GM19351 (cell line): ENCODE results near the gene CASKIN2.
"Not testable (repeated sequence)": the region's sequence is repeated elsewhere in the genome, so short reads cannot be mapped to it uniquely, and the experiment has no call there.

Source experiments
- ATAC-seq: cut with Tn5 transposase; IDR thresholded peaks from one replicate; pipeline ENCODE4 v1.9.1; 2021; ENCODE audit warnings: mild to moderate bottlenecking, moderate library complexity; ENCODE audit not compliant: unreplicated experiment

The CASKIN2 gene

GRCh38 chr17:75473246-75473645, 42.1 kb downstream of the CASKIN2 start:
- ATAC-seq = no peak

GRCh38 chr17:75472119-75472518, 43.2 kb downstream of the CASKIN2 start:
- no peak for ATAC-seq

- no peak for ATAC-seq
These were observed 44.1 kb downstream of the CASKIN2 start for GRCh38 chr17:75471207-75471606.

GRCh38 chr17:75468779-75469373, 46.5 kb downstream of the CASKIN2 start:
- ATAC-seq = no peak

GRCh38 chr17:75468291-75468754, 47.0 kb downstream of the CASKIN2 start:
- ATAC-seq = no peak

GRCh38 chr17:75465039-75465438, 50.3 kb downstream of the CASKIN2 start:
- ATAC-seq = no peak

GRCh38 chr17:75463603-75464002, 51.7 kb downstream of the CASKIN2 start:
- no peak for ATAC-seq

- ATAC-seq = no peak
These were observed 55.0 kb downstream of the CASKIN2 start for GRCh38 chr17:75460295-75460694.

GRCh38 chr17:75459590-75460267, 55.6 kb downstream of the CASKIN2 start:
- no peak for ATAC-seq

GRCh38 chr17:75459246-75459589, 56.1 kb downstream of the CASKIN2 start:
- no peak for ATAC-seq

GRCh38 chr17:75457047-75457654, 58.2 kb downstream of the CASKIN2 start:
- ATAC-seq = no peak

- ATAC-seq = peak; percentile 96
These were observed 58.8 kb downstream of the CASKIN2 start, which contains the start of gene TMEM94 for GRCh38 chr17:75456417-75457046. Gene TMEM94 (plus strand): TSS chr17:75456635. CDS start chr17:75471906, 15,271 bp downstream.

GRCh38 chr17:75456039-75456416, 59.3 kb downstream of the CASKIN2 start:
- peak; percentile 18 for ATAC-seq

GRCh38 chr17:75454672-75455071, 60.7 kb downstream of the CASKIN2 start:
- not testable (repeated sequence) for ATAC-seq

- no peak for ATAC-seq
These were observed 61.1 kb downstream of the CASKIN2 start for GRCh38 chr17:75454193-75454592.

GRCh38 chr17:75450270-75450669, 65.1 kb downstream of the CASKIN2 start:
- ATAC-seq = no peak
